Stimulated activated CD8-positive, alpha-beta memory T cell treated with anti-CD3 and anti-CD28 coated beads, Interleukin-4, amount 100 ng/mL, for 1 hour (primary cell): ENCODE measurements around the gene REPS1.
"Not testable (repeated sequence)": the region's sequence is repeated elsewhere in the genome, so short reads cannot be mapped to it uniquely, and the experiment has no call there.

ENCODE experiments used
- DNase-seq, 2 donors: peaks; one replicate each; pipeline ENCODE4 v3.0.0-alpha.2; 2020; ENCODE audit warnings: low read depth in 2 of 2, low spot score in 1 of 2

Gene REPS1

DNA sequence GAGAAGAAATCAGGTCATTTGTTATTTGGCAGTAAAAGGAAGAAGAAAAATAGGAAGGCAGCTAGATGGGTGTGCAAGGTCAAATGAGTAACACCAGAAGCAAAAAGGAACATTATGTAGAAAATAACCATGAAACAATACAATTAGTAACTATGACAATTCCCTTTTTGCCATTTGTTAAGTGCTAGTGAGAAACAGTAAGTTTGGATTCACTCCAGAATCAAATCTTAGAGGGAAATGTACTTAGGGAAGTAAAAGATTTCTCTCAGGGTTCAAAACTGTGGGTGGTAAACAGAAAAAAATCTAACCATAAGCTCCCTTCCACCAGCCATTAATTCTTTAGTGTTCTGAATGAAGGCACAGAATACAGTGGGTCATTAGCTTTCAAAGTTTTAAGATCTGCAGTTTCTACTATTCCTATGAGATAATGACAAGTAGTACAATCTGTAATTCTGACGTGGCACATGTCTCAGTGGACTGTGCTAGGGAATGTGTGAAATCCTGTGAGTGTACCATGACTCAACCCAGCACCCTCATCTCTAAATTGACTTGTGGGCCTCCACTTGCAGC lies 17.1 kb downstream of the REPS1 start:
- DNase-seq = no peak

DNA sequence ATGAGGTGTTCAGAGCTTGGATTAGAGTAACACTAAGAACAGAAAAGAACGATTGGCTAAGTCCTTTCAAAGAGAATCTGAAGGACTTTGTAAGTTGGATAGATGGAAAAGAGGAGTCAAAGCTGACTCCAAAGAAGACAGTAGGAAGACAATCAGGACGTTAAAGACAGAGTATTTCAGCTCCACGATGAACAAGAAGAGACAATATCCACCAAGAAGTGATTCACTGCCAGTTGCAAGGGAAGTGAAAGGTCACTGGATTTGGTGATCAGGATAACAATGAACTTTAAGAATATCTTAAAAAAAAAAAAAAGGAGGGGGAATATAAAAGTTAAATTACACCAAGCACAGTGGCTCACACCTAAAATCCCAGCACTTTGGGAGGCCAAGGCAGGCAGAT lies 17.9 kb downstream of the REPS1 start:
- DNase-seq = no peak

DNA sequence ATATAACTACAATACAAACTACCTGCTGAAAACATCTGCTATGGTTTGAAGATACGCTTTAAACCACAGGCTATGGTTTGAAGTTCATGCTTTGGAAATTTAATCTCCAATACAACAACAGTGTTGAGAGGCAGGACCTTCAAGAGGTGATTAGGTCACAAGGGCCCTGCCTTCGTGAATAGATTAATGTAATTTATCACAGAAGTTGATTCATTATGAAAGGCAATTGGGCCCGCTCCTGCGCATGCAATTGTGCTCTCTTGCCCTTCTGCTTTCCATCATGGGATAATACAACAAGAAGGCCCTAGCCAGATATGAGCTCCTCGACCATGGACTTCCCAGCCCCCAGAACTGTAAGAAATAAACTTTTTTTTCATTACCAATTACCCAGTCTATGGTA lies 21.2 kb downstream of the REPS1 start:
- no peak for DNase-seq

DNA sequence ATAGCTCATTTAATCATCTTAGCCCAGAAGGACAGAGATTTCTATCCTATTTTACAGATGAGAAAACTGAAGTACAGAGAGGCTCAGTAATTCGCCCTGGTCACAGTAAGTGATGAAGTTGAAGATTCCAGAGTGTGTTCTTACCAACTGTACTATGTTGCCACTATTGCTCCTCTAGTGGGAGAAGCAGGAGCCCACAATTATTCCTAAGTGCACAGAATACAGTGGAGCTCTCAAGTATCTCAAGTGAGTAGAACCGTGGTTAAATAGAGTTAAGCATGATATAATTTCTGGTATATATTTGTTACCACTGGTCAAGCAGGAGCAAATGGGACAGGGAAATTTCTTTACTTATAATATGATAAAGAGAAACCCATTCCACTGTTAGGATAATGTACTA lies 22.1 kb downstream of the REPS1 start:
- DNase-seq = no peak

DNA sequence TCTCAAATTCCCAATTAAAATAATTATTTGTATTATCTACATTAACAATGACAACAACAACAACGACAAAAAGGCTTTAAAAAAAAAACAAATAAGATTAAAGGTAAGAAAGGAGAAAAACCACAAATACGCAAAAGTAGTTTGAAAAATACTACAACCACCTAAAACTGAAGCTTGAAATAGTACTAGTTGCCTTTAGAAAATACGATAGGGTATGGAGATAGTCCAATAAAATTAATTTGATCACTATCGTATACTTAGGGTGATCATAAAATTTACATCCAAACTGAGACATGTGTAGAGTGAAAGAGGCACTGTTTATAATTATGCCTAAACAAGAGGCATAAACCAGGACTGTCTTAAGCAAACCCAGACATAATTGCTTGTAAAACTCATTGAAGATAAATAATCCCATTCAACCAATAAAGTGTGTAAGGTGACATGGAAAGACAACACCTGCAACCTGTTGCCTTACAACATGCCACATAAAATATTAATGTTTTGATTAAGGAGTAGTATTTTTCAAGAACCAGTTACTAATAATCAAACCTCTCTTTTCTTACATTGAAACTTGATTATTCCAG lies 22.7 kb downstream of the REPS1 start:
- DNase-seq = no peak

DNA sequence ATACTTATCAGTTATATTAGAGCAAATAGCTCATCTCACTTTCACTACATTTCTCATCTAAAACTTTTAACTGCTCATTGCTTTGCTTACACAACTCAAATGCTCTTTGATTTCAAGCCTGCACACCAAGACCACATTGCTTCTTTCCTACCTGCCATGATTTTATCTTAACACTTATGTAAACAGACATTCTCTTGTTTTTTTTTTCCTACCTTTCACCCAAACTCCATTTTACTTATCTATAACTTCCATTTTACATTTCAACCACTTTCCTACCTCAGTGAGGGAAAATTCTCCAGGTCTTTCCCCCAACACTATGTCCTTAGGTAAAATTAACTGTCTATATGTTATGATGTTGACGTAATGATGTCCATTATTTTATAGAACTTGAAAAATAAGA lies 24.0 kb downstream of the REPS1 start:
- DNase-seq = no peak

DNA sequence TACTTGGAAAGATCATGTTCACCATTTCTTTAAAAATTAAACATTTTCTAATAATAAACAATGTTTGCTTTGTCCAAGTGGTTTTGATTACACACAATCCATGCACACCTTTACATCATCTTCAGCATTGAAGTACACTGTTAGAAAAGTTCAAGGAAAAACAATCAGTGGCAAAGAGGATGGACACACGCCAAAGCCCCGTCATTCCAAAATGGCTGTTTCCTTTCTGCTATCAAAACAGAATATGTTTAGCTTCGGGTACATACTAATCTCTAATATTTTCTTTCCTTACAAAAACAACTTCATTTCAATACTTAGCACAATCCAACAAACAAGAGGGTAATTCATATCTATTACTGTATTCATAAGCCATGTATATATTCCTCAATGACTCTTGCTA lies 24.5 kb downstream of the REPS1 start:
- DNase-seq = no peak

DNA sequence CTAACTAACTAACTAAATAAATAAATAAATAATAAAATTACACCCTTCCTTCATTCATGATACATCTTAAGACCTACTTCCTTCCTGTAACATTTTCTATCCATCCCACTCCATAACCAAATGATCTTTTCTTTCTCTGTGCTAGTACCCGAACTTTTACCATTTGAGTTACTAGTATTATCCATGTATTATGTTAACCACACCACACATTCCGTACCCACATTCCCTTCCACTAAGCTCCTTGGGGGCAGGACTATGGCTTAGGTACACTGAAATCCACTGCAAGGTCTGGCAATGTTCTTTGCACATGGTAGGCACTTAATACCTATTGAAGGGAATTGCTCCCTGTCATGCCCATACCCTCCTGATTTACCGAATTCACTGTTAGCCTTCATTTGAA lies 24.9 kb downstream of the REPS1 start:
- DNase-seq = no peak

DNA sequence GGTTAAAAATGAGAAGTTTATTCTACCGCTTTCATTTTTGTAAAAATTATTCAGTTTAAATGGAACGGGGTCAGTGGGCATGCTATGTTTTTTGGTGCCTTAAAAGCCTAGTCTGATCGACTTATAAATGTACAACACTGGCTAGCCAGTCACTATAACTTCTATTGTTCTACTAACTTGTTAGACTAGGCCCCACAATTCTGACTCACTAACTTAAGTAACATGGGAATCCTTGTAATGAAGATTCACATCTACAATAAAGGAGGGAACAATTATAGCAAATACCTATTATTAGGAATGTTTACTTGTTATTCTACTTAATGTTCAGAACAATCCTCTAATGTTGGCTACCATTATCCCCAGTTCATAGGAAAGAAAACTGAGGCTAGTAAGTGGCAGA lies 28.5 kb downstream of the REPS1 start:
- DNase-seq = no peak

DNA sequence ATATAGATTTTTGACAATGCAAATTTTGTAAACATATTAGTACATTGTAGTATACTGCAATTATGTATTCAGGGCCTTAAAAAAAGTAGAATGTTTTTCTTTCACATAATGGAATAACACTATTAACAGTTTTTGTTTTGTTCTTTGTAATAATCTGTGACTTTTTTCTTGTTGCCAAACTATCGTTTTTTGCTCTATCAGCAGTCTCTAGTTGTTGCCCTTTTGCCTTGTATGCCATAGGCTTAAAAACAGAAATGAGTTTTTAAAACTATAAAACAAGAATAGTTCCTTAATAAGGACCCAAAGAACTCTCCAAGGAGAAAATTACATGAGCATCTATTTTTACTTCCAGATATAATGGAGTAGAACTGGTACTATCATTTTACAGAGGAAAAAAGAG lies 29.5 kb downstream of the REPS1 start:
- DNase-seq = no peak

DNA sequence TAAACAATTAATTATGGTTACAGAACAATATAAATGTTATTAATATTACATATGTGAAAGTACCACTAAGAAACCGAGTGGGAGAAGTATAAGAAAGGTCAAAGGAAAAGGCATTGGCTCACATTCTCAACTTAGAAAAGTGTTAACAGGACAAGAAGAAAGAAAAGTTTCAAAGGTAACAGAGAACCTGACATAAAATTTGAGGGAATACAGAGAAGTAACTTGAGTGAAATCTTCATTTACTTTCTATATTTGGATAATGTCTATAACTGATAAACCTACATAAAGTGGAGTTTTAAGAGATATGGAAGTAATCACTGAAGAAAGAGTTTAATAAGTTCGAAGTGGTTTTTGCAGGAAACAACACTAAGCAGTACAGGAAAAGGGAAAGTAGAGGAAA lies 30.1 kb downstream of the REPS1 start:
- no peak for DNase-seq

DNA sequence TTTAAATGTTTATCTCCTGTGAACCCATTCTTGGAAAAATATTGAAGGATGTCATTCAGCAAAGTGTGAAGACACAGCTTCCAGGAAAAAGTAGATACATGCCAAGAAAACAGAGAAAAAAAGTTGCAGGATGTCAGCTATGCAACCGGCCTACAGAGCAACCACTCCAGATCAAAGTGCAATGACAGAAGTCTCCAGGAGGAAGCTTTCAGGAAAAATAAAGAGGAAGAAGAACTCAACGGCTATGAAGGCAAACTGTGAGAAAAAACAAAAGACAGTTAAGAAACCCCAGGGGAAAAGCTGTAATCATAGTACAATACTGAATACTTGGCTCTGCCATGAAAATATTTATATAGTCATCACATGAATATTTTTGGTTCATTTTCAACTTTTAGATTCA lies 30.6 kb downstream of the REPS1 start:
- DNase-seq = no peak

DNA sequence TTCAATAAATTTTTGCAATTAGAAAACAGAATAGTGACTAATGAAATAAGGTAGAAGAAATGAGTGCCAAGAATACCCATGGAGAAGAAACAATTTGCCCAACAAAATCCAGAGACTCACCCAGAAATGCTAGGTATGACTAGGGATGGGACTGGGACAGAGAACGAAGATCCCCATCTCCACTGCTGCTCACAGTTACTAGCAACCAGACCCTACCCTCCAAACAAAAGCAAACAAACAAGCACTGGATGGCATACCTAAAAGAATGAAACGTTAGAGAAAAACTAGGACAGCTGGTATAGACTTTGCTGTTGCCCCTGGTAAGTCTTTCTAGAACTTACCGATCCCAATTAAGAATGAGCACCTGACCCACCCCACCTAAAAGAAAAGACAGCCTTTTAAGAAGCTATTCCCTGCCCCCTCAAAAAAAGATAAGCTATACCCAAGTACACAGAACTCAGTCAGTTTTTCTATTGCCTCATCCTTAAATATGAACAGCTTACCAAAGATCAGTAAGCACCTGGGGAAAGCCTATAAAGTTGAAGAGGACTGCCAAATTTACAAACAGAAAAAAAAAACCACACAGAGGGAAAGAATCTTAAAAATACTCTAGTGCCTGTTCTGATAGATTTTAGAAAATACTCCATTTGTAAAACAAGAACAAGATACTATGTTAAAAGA lies 31.7 kb downstream of the REPS1 start:
- DNase-seq = no peak

DNA sequence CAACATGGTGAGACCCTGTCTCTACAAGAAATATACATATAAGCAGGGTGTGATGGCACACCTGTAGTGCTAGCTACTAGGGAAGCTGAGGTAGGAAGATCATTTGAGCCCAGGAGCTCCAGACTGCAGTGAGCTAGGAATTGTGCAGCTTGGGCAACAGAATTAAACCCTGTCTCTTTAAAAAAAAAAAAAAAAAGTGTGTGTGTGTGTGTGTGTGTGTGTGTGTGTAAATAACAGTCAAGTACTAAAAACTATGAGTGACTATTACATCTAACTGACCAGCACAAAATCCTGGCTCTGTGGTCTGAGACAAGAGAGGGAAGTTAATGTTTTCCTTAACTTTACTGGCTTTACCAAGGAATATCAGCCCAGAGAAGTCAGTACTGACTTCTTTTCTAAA lies 32.8 kb downstream of the REPS1 start:
- no peak for DNase-seq

DNA sequence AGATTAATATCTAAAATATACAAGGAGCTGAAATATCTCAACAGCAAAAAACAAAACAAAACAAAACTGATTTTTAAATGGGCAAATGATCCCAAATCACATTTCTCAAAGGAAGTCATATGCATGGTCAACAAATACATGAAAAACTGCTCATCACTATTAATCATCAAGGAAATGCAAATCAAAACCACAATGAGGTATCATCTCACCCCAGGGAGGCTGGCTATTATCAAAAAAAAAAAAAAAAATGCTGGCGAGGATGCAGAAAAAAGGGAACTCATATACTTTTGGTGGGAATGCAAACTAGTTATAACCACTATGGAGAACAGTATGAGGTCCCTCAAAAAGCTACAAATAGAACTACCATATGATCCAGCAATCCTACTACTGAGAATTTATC lies 34.6 kb downstream of the REPS1 start:
- DNase-seq = no peak

DNA sequence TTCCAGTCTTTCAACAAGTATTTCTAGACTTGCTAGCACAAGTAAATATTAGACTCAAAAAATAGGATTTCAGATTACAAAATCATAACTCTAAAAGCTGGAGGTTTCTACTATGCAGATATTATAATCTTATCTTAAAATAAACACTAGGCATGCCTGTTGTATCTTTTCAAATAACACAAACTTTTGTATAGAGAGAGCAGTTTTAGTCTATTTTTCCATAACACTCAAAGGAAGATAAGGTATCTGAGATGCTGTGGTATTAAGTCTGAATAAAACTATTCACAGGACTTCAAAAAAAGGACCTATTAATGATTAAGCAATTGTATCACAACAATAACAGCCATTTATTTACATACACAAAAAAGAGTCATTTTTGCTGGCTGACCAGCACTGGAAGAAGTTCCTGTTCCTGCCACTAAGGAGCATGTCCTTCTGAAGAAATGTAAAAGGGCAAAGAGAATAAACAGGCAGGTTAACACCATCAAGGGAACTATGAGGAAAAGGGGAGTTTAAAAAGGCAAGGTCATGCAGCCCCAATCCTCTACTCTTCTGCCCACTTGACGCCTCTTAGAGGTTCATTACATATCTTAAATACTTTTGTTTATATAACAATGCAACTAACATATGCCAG lies 39.4 kb downstream of the REPS1 start:
- DNase-seq = no peak

DNA sequence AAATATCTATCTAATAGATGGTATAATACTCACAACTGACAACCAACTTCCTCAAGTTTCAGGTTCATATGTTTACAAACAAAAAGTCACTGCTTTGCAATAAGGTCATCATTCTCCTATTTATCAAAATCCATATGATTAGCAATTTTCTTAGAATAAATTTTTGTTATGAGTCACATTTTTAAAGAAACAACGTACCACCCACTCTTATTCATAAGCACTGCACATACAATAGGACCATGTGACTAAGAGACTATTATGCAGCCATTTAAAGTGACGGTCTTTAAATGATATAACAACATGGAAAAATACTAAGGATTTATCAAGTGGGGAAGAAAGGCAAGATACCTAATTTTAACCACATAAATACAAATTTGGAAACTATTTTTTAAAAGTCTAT lies 40.0 kb downstream of the REPS1 start:
- DNase-seq = no peak

DNA sequence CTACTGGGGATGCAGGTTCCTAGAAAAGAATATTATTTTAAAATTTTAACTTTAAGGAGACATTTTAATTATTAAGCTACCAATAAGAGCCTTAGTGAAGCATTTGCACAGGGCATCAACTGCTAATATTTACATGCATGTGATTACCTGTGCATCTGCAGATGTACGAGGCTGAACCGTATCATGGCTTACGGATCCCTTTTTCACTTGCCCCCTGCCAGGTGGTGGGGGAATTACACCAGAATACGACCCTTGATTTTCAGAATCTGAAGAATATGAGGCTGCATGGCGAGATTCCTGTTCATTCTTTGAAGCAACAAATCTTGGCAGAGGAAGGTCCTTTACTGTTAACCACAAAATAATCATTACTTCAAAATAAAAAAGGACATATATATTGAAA lies 42.7 kb downstream of the REPS1 start:
- no peak for DNase-seq

DNA sequence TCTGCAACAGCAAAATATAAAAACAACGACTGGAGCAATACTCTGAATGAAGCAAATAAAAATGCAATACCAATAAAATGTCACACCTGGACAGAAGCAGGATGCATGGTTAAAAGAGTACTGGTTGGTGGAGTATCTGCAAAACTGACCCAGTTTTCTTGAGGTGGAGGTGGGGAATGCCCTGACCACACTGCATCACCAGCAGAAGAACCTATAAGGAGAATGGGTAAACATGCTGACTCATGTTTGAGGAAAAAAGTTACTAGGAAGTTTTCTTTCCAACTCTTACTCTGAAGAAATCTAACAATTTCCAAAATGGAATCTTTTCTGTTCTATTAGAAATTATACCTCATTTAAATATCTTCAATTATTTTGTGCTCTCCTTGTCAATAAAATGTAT lies 43.6 kb downstream of the REPS1 start:
- DNase-seq = no peak

DNA sequence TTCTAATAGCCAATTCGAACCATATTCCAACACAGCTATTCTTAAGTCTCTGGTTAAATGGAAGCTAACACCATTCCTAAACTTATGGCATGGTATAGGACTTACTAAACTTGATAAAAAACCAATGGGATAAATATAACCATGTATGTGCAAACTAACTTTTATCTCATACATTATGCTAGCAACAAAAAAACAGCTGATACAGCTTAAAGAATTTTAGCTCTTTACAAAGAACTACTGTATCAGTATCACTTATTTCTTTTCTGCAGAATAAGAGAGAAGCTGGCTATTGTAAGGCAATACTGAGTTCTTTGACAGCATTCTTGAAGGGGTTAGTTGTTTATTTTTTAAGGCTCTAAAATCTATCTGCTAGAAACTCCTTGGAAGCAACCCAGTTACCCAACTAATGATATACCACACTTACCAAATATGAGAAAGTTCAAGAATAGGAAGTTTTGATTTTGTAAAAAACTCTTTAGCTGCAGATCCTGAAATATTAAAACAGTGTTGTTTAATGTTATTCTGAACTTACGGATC lies 44.9 kb downstream of the REPS1 start:
- DNase-seq = no peak

DNA sequence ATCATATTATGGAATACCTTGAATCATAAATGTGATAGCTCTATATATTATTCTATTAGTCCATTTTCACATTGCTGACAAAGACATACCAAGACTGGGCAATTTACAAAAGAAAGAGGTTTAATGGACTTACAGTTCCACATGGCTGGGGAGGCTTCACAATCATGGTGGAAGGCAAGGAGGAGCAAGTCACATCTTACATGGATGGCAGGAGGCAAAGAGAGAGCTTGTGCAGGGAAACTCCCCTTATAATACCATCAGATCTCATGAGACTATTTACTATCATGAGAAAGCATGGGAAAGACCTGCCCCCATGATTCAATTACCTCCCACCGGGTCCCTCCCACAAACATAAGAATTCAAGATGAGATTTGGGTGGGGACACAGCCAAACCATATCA lies 51.2 kb downstream of the REPS1 start:
- not testable (repeated sequence) for DNase-seq

DNA sequence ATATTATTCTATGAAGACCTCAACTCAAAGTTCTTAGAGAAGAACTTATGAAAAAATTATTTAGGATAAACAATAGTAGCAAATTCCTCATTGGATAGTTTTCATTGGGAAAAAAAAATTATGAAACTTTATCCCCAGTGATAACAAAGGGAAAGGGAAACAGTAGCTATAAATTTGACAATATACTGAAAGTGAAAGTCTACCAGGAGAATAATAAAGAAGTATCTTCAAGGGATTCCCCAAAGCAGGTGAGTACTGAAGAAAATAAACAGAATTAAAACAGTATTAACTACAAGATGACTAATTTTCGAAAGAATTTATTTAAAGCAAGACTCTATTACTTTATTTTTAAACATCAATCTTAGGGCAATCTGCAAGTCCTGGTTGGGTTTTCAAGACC lies 56.4 kb downstream of the REPS1 start:
- DNase-seq = no peak
